K562 (cell line): ENCODE data around the gene OGFR. TPM values are rescaled to one million over a fixed set of nuclear protein-coding genes. Genes with fewer than 3 reads are reported as not detected.

ENCODE experiments used
- AFF1 ChIP-seq, 2 experiments: fragments of 450-650 bp; IDR thresholded peaks; 2 replicates each; pipeline ENCODE4 v1.6.1; 2018; ENCODE audit warnings: mild to moderate bottlenecking in 2 of 2, low read depth in 1 of 2; ENCODE audit not compliant: partially characterized antibody in 2 of 2
- ARID2 ChIP-seq: fragments of 450-650 bp; IDR thresholded peaks from 2 replicates; pipeline ENCODE4 v1.6.1; 2017; ENCODE audit warnings: antibody characterized with exemption, mild to moderate bottlenecking
- CTBP1 ChIP-seq: fragments of 450-650 bp; IDR thresholded peaks from 2 replicates; pipeline ENCODE4 v1.6.1; 2016; ENCODE audit warnings: borderline replicate concordance
- DACH1 ChIP-seq: fragments of 450-650 bp; IDR thresholded peaks from 2 replicates; pipeline ENCODE4 v1.6.1; 2018; ENCODE audit not compliant: partially characterized antibody
- ESRRA ChIP-seq: fragments of 450-650 bp; IDR thresholded peaks from 2 replicates; pipeline ENCODE4 v1.6.1; 2014; ENCODE audit warnings: low read depth, mild to moderate bottlenecking, moderate library complexity, borderline replicate concordance
- ETV5 ChIP-seq: sonication (generic); formaldehyde crosslinking; IDR thresholded peaks from 2 replicates; pipeline ENCODE4 v1.4.0; 2020; ENCODE audit warnings: low read depth, mild to moderate bottlenecking, missing genetic modification reagents
- FOXM1 ChIP-seq, 2 experiments: fragments of 450-650 bp in 1 of 2; sonication (generic) in 1 of 2; formaldehyde crosslinking in 1 of 2; IDR thresholded peaks; 2 replicates each; pipeline versions ENCODE4 v1.6.1 to v1.9.0; 2017 to 2022; ENCODE audit warnings: low read depth in 2 of 2, mild to moderate bottlenecking in 2 of 2, missing genetic modification reagents in 1 of 2, moderate library complexity in 1 of 2
- FUS ChIP-seq: fragments of 200-400 bp; formaldehyde crosslinking; optimal IDR thresholded peaks from 2 replicates; pipeline ENCODE3; 2017; ENCODE audit warnings: low read depth, low read length
- HCFC1 ChIP-seq: IDR thresholded peaks from 2 replicates; pipeline ENCODE4 v1.6.1; 2012; ENCODE audit warnings: low read depth, low read length, improper control_type of control experiment
- MEIS2 ChIP-seq: fragments of 450-650 bp; IDR thresholded peaks from 2 replicates; pipeline ENCODE4 v1.6.1; 2014; ENCODE audit warnings: mild to moderate bottlenecking; ENCODE audit not compliant: partially characterized antibody
- MTA3 ChIP-seq: fragments of 450-650 bp; formaldehyde crosslinking; IDR thresholded peaks from 2 replicates; pipeline ENCODE4 v1.6.1; 2017; ENCODE audit warnings: mild to moderate bottlenecking, borderline replicate concordance
- MYC ChIP-seq, 2 experiments: fragments of 250-450 bp in 1 of 2; sonication (Bioruptor Pico) in 1 of 2; IDR thresholded peaks; 2 replicates each; pipeline versions ENCODE4 v1.5.1 to v1.6.1; 2012 to 2021; ENCODE audit warnings: low read depth in 2 of 2, borderline replicate concordance in 1 of 2, improper control_type of control experiment in 1 of 2, low read length in 1 of 2, mild to moderate bottlenecking in 1 of 2, moderate library complexity in 1 of 2
- MYNN ChIP-seq, 2 experiments: sonication (generic); formaldehyde crosslinking in 1 of 2; IDR thresholded peaks; 2 replicates each; pipeline versions ENCODE4 v1.5.0 to v1.6.1; 2016 to 2020; ENCODE audit warnings: antibody characterized with exemption in 1 of 2, missing genetic modification reagents in 1 of 2
- PKNOX1 ChIP-seq: fragments of 450-650 bp; IDR thresholded peaks from 2 replicates; pipeline ENCODE4 v1.6.1; 2016
- PYGO2 ChIP-seq: fragments of 450-650 bp; IDR thresholded peaks from 2 replicates; pipeline ENCODE4 v1.6.1; 2016; ENCODE audit warnings: mild to moderate bottlenecking, missing genetic modification characterization, moderate library complexity, missing compliant biosample characterization
- RUNX1 ChIP-seq: sonication (generic); IDR thresholded peaks from 2 replicates; pipeline ENCODE4 v1.6.1; 2016; ENCODE audit warnings: antibody characterized with exemption, low read depth
- SMARCA5 ChIP-seq: fragments of 450-650 bp; IDR thresholded peaks from 2 replicates; pipeline ENCODE4 v1.6.1; 2016
- ZBTB7A ChIP-seq: IDR thresholded peaks from 2 replicates; pipeline ENCODE4 v1.6.1; 2011; ENCODE audit warnings: low read depth, mild to moderate bottlenecking, low read length, moderate library complexity, borderline replicate concordance; ENCODE audit not compliant: control insufficient read depth
- ZNF444 ChIP-seq: fragments of 250-450 bp; sonication (Bioruptor Pico); IDR thresholded peaks from 2 replicates; pipeline ENCODE4 v1.4.0; 2020; ENCODE audit warnings: mild to moderate bottlenecking, moderate library complexity
- ZNF699 ChIP-seq: fragments of 250-450 bp; sonication (Bioruptor Pico); IDR thresholded peaks from 2 replicates; pipeline ENCODE4 v1.8.0; 2021; ENCODE audit warnings: mild to moderate bottlenecking, moderate library complexity; ENCODE audit not compliant: insufficient replicate concordance
- polyA plus RNA-seq, 8 experiments: library from polyadenylated mRNA; depleted of rRNA in 4 of 8; stranded (reverse) in 5 of 8; unstranded in 3 of 8; fragments of >200 nt; fragmentation: Nextera tagmentation in 2 of 8; fragmentation: Illumina TruSeq in 1 of 8; extraction: Ambion mirVana in 2 of 8; extraction: Trizol in 1 of 8; gene quantifications; 2 replicates each; pipeline versions ENCODE4 v1.2.1 to v1.2.3, GENCODE V29; 2011 to 2014; ENCODE audit warnings: inconsistent platforms in 1 of 8, missing spikeins in 1 of 8
- total RNA-seq, 7 experiments: library from RNA; depleted of rRNA in 6 of 7; stranded (reverse); fragments of >200 nt in 6 of 7; fragmentation: Illumina TruSeq in 2 of 7; extraction: Trizol in 2 of 7; gene quantifications; 2 replicates each; pipeline versions ENCODE4 v1.2.1 to v1.2.3, GENCODE V29; 2011 to 2021; ENCODE audit warnings: low replicate concordance in 1 of 7

The OGFR gene
- total and polyA plus RNA-seq, 9 of the 15 experiments (the other 6 are each of a cell fraction or from before 2014, with no cell fraction given): 0.39 to 56.3 (median 17.5) TPM

- TF ChIP-seq FOXM1 (IDR thresholded peaks at IDR 0.05; ENCODE audit: low read depth) (0 out of 2 replicates have a peak, but pooled peaks have one; percentile 30), FOXM1 (CRISPR knock-in tag; IDR thresholded peaks at IDR 0.05; ENCODE audit: low read depth) (no peak), SMARCA5 (peak; percentile 92), PYGO2 (tag) (no peak), CTBP1 (peak; percentile 74; the same call in 1 of the 2 replicates), ESRRA (peak; percentile 36; the same call in 1 of the 2 replicates), MYNN (IDR thresholded peaks at IDR 0.05) (peak; percentile 35; the same call in 1 of the 2 replicates), MYNN (CRISPR knock-in tag; IDR thresholded peaks at IDR 0.05) (no peak), MYC (IDR thresholded peaks at IDR 0.05; ENCODE audit: low read depth, low read length) (peak; percentile 85), MYC (CRISPR knock-in tag; IDR thresholded peaks at IDR 0.05; ENCODE audit: borderline replicate concordance, low read depth) (no peak), ZBTB7A (peak; percentile 62; the same call in 1 of the 2 replicates), FUS (no peak), ARID2 (peak; percentile 78), RUNX1 (no peak), ZNF699 (CRISPR knock-in tag) (no peak), MTA3 (peak; percentile 69; the same call in 1 of the 2 replicates), PKNOX1 (peak; percentile 94), ZNF444 (CRISPR knock-in tag) (peak; percentile 86), MEIS2 (peak; percentile 99), ETV5 (0 out of 2 replicates have a peak, but pooled peaks have one; percentile 22), DACH1 (peak; percentile 25), HCFC1 (peak; percentile 51), AFF1 (IDR thresholded peaks at IDR 0.05; ENCODE audit: low read depth in 1 of 2, partially characterized antibody in 2 of 2) (peak in 1 of 2 experiments; percentile 44)
Measured at GRCh38 chr20:62822788-62823651, 18.4 kb downstream of the OGFR start (continued).
